HepG2 (cell line): Measurements from ENCODE around the gene PIP4K2C. TPM values are rescaled to one million over a fixed set of nuclear protein-coding genes. Genes with fewer than 3 reads are reported as not detected.
A peak's percentile ranks its signal among the peaks of the same experiment; 100 is the strongest.

ENCODE experiments used
- ARHGAP35 ChIP-seq: sonication (generic); formaldehyde crosslinking; IDR thresholded peaks from 2 replicates; pipeline ENCODE4 v1.9.0; 2022; ENCODE audit warnings: mild to moderate bottlenecking, inconsistent platforms, moderate library complexity, missing genetic modification reagents, borderline replicate concordance
- DNMT1 ChIP-seq: sonication (generic); formaldehyde crosslinking; IDR thresholded peaks from 2 replicates; pipeline ENCODE4 v1.5.1; 2020; ENCODE audit warnings: mild to moderate bottlenecking, missing genetic modification reagents
- FOXP1 ChIP-seq, 2 experiments: fragments of 450-650 bp in 1 of 2; IDR thresholded peaks; 2 replicates each; pipeline ENCODE4 v1.6.1; 2017 to 2018; ENCODE audit warnings: antibody characterized with exemption in 1 of 2
- NFIB ChIP-seq: sonication (generic); formaldehyde crosslinking; IDR thresholded peaks from 2 replicates; pipeline ENCODE4 v1.9.0; 2021; ENCODE audit warnings: missing genetic modification reagents, mild to moderate bottlenecking, borderline replicate concordance
- NFRKB ChIP-seq: fragments of 450-650 bp; IDR thresholded peaks from 2 replicates; pipeline ENCODE4 v1.6.1; 2017
- SALL2 ChIP-seq: sonication (generic); formaldehyde crosslinking; IDR thresholded peaks from 2 replicates; pipeline ENCODE4 v1.8.1; 2023; ENCODE audit warnings: mild to moderate bottlenecking, missing genetic modification reagents, inconsistent platforms
- SMAD1 ChIP-seq: sonication (generic); formaldehyde crosslinking; IDR thresholded peaks from 2 replicates; pipeline ENCODE4 v1.4.0; 2020; ENCODE audit warnings: missing genetic modification reagents, low read depth, mild to moderate bottlenecking, borderline replicate concordance
- TAF1 ChIP-seq: sonication (generic); formaldehyde crosslinking; IDR thresholded peaks from 2 replicates; pipeline ENCODE4 v1.4.0; 2020; ENCODE audit warnings: missing genetic modification reagents
- TOE1 ChIP-seq: sonication (generic); formaldehyde crosslinking; IDR thresholded peaks from 2 replicates; pipeline ENCODE4 v1.4.0; 2020; ENCODE audit warnings: mild to moderate bottlenecking, missing genetic modification reagents
- ZBTB42 ChIP-seq: sonication (generic); formaldehyde crosslinking; IDR thresholded peaks from 2 replicates; pipeline ENCODE4 v1.5.0; 2020; ENCODE audit warnings: mild to moderate bottlenecking, missing genetic modification reagents
- ZFX ChIP-seq: sonication (generic); formaldehyde crosslinking; IDR thresholded peaks from 2 replicates; pipeline ENCODE4 v1.4.0; 2020; ENCODE audit warnings: mild to moderate bottlenecking, low read depth, missing genetic modification reagents, moderate library complexity
- ZNF451 ChIP-seq: sonication (generic); formaldehyde crosslinking; IDR thresholded peaks from 2 replicates; pipeline ENCODE4 v1.5.0; 2020; ENCODE audit warnings: mild to moderate bottlenecking, missing genetic modification reagents
- polyA plus RNA-seq, 8 experiments: library from polyadenylated mRNA; depleted of rRNA in 3 of 8; stranded (reverse) in 7 of 8; unstranded in 1 of 8; fragments of >200 nt; fragmentation: Illumina TruSeq in 4 of 8; extraction: Trizol in 4 of 8; gene quantifications; 2 replicates each; pipeline versions ENCODE4 v1.2.1 to v1.2.3, GENCODE V29; 2011 to 2016; ENCODE audit warnings: low read depth in 4 of 8, missing spikeins in 1 of 8, mixed read lengths in 1 of 8; ENCODE audit not compliant: insufficient read depth in 1 of 8
- total RNA-seq, 5 experiments: library from RNA; depleted of rRNA; stranded (reverse); fragments of >200 nt; fragmentation: Illumina TruSeq; extraction: Trizol; gene quantifications; 2 replicates each; pipeline ENCODE4 v1.2.3, GENCODE V29; 2016; ENCODE audit warnings: low read depth in 1 of 5
- TF ChIP-seq, protein P1 (sequence below): sonication (generic); formaldehyde crosslinking; IDR thresholded peaks from 2 replicates; pipeline ENCODE4 v1.4.0; 2020; ENCODE audit warnings: mild to moderate bottlenecking, missing genetic modification reagents
- TF ChIP-seq, protein P2 (sequence below): sonication (generic); formaldehyde crosslinking; IDR thresholded peaks from 2 replicates; pipeline ENCODE4 v1.4.0; 2020; ENCODE audit warnings: missing genetic modification reagents, mild to moderate bottlenecking, borderline replicate concordance
- TF ChIP-seq, protein P3 (sequence below), 2 experiments: fragments of 450-650 bp in 1 of 2; sonication (generic) in 1 of 2; formaldehyde crosslinking; IDR thresholded peaks; 2 replicates each; pipeline versions ENCODE4 v1.5.0 to v1.8.0; 2020 to 2022; ENCODE audit warnings: mild to moderate bottlenecking in 1 of 2, missing genetic modification reagents in 1 of 2
- TF ChIP-seq, protein P4 (sequence below): sonication (generic); formaldehyde crosslinking; IDR thresholded peaks from 2 replicates; pipeline ENCODE4 v1.5.1; 2020; ENCODE audit warnings: missing genetic modification reagents, mild to moderate bottlenecking, borderline replicate concordance
- TF ChIP-seq, protein P5 (sequence below): IDR thresholded peaks from 2 replicates; pipeline ENCODE4 v1.6.1; 2016; ENCODE audit warnings: missing compliant biosample characterization, missing genetic modification reagents, borderline replicate concordance
- TF ChIP-seq, protein P6 (sequence below): sonication (generic); formaldehyde crosslinking; IDR thresholded peaks from 2 replicates; pipeline ENCODE4 v1.8.1; 2023; ENCODE audit warnings: mild to moderate bottlenecking, missing genetic modification reagents

Gene PIP4K2C
- total and polyA plus RNA-seq, 2 of the 13 experiments (the other 11 are each of a cell fraction or from before 2014, with no cell fraction given): 23.3 to 26.4 TPM

DNA sequence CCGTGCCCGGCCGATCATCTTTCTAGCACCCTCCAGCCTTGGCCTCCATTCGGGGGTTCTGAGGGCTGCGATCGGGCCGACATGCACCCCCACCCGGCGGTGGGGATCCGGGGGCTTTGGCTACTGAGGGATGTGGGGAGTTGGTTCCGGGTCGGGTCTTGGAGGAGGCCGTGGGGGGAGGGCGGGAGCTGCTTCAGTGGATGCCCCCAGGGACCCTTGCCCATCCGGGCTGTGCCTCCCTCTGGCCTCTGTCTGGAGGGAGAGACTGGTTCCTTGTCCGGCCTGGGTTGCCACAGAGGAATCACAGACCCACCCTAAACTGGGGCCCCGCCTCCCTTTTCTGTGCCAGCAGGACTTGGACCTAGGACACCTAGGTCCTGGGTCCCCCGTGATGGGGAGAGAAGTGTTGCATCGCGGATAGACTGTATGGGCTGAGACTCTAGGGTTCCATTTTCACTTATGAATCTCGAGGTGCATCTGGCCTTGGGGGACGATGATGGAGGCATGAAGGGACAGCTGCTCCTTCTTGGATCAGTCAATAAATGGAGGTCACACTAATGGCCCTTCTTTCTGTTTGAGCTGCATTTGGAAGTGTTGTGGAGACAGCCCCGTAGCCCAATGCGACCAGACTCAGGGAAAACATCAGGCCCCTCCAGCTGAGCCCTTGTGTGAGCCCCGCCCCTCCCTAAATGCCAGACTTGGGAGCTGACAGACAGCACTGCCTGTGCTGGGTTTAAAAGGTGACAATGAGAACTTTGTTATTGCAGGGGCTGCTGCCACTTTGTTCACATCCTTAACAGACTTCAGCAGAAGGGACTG, 14.2 kb downstream of the PIP4K2C start (continued):
- TF ChIP-seq FOXP1 (IDR thresholded peaks at IDR 0.05): no peak
- no peak for TF ChIP-seq FOXP1 (CRISPR knock-in tag; IDR thresholded peaks at IDR 0.05)
- TF ChIP-seq, protein P1, sequence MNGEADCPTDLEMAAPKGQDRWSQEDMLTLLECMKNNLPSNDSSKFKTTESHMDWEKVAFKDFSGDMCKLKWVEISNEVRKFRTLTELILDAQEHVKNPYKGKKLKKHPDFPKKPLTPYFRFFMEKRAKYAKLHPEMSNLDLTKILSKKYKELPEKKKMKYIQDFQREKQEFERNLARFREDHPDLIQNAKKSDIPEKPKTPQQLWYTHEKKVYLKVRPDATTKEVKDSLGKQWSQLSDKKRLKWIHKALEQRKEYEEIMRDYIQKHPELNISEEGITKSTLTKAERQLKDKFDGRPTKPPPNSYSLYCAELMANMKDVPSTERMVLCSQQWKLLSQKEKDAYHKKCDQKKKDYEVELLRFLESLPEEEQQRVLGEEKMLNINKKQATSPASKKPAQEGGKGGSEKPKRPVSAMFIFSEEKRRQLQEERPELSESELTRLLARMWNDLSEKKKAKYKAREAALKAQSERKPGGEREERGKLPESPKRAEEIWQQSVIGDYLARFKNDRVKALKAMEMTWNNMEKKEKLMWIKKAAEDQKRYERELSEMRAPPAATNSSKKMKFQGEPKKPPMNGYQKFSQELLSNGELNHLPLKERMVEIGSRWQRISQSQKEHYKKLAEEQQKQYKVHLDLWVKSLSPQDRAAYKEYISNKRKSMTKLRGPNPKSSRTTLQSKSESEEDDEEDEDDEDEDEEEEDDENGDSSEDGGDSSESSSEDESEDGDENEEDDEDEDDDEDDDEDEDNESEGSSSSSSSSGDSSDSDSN (CRISPR knock-in tag): peak; percentile 15; the same call in 1 of the 2 replicates
- TF ChIP-seq, protein P2, sequence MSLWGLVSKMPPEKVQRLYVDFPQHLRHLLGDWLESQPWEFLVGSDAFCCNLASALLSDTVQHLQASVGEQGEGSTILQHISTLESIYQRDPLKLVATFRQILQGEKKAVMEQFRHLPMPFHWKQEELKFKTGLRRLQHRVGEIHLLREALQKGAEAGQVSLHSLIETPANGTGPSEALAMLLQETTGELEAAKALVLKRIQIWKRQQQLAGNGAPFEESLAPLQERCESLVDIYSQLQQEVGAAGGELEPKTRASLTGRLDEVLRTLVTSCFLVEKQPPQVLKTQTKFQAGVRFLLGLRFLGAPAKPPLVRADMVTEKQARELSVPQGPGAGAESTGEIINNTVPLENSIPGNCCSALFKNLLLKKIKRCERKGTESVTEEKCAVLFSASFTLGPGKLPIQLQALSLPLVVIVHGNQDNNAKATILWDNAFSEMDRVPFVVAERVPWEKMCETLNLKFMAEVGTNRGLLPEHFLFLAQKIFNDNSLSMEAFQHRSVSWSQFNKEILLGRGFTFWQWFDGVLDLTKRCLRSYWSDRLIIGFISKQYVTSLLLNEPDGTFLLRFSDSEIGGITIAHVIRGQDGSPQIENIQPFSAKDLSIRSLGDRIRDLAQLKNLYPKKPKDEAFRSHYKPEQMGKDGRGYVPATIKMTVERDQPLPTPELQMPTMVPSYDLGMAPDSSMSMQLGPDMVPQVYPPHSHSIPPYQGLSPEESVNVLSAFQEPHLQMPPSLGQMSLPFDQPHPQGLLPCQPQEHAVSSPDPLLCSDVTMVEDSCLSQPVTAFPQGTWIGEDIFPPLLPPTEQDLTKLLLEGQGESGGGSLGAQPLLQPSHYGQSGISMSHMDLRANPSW (CRISPR knock-in tag): no peak
- TF ChIP-seq NFRKB: no peak
- 0 out of 2 replicates have a peak, but pooled peaks have one; percentile 16 for TF ChIP-seq TAF1 (CRISPR knock-in tag)
- TF ChIP-seq ZBTB42 (CRISPR knock-in tag): no peak
- no peak for TF ChIP-seq SALL2 (CRISPR knock-in tag)
- no peak for TF ChIP-seq NFIB (CRISPR knock-in tag)
- no peak for TF ChIP-seq TOE1 (CRISPR knock-in tag)
- TF ChIP-seq, protein P3, sequence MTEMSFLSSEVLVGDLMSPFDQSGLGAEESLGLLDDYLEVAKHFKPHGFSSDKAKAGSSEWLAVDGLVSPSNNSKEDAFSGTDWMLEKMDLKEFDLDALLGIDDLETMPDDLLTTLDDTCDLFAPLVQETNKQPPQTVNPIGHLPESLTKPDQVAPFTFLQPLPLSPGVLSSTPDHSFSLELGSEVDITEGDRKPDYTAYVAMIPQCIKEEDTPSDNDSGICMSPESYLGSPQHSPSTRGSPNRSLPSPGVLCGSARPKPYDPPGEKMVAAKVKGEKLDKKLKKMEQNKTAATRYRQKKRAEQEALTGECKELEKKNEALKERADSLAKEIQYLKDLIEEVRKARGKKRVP (CRISPR knock-in tag; IDR thresholded peaks at IDR 0.05): 0 out of 4 replicates have a peak, but pooled peaks of 1 of the 2 experiments have one; percentile 21
- TF ChIP-seq ZNF451 (CRISPR knock-in tag): no peak
- TF ChIP-seq, protein P4, sequence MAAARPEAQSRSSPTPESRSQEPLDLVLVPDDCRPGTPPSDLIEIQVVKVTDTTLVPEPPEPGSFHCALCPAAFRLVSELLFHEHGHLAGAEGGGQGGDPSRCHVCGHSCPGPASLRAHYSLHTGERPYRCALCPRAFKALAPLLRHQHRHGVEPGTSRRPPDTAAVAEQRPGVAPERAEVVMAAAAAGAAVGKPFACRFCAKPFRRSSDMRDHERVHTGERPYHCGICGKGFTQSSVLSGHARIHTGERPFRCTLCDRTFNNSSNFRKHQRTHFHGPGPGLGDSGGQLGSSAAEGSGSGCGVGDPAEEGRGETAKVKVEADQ (CRISPR knock-in tag): peak; percentile 25; the same call in 1 of the 2 replicates
- 0 out of 2 replicates have a peak, but pooled peaks have one; percentile 22 for TF ChIP-seq SMAD1 (CRISPR knock-in tag)
- TF ChIP-seq ZFX (CRISPR knock-in tag): peak; percentile 59; the same call in 1 of the 2 replicates
- TF ChIP-seq, protein P5, sequence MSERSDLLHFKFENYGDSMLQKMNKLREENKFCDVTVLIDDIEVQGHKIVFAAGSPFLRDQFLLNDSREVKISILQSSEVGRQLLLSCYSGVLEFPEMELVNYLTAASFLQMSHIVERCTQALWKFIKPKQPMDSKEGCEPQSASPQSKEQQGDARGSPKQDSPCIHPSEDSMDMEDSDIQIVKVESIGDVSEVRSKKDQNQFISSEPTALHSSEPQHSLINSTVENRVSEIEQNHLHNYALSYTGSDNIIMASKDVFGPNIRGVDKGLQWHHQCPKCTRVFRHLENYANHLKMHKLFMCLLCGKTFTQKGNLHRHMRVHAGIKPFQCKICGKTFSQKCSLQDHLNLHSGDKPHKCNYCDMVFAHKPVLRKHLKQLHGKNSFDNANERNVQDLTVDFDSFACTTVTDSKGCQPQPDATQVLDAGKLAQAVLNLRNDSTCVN (CRISPR knock-in tag): no peak
- no peak for TF ChIP-seq DNMT1
- TF ChIP-seq, protein P6, sequence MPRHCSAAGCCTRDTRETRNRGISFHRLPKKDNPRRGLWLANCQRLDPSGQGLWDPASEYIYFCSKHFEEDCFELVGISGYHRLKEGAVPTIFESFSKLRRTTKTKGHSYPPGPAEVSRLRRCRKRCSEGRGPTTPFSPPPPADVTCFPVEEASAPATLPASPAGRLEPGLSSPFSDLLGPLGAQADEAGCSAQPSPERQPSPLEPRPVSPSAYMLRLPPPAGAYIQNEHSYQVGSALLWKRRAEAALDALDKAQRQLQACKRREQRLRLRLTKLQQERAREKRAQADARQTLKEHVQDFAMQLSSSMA: no peak
- no peak for TF ChIP-seq ARHGAP35 (CRISPR knock-in tag)
